PFSK-1 (cell line): Measurements from ENCODE around the gene AUTS2.

Experiments used
- FOXP2 ChIP-seq: optimal IDR thresholded peaks from 2 replicates; pipeline ENCODE3; 2011; ENCODE audit warnings: borderline replicate concordance, control low read depth, inconsistent platforms; ENCODE audit not compliant: insufficient read depth; ENCODE audit errors: extremely low read length, extremely low read depth
- POLR2AphosphoS5 ChIP-seq: IDR thresholded peaks from 2 replicates; pipeline ENCODE4 v1.6.1; 2012; ENCODE audit warnings: low read depth, mild to moderate bottlenecking, control low read depth, low read length, moderate library complexity
- REST ChIP-seq, 2 experiments: IDR thresholded peaks; 2 replicates each; pipeline versions ENCODE4 v1.6.1 to v1.8.0; 2011 to 2012; ENCODE audit warnings: low read depth in 2 of 2, low read length in 2 of 2, control low read depth in 1 of 2, inconsistent platforms in 1 of 2, mild to moderate bottlenecking in 1 of 2, moderate library complexity in 1 of 2; ENCODE audit not compliant: insufficient read depth in 1 of 2
- SIN3A ChIP-seq: IDR thresholded peaks from 2 replicates; pipeline ENCODE4 v1.6.1; 2012; ENCODE audit warnings: mild to moderate bottlenecking, low read length, moderate library complexity, borderline replicate concordance; ENCODE audit not compliant: insufficient read depth
- TAF1 ChIP-seq: IDR thresholded peaks from 2 replicates; pipeline ENCODE4 v1.6.1; 2012; ENCODE audit warnings: low read length, control low read depth, borderline replicate concordance; ENCODE audit not compliant: insufficient read depth

The AUTS2 gene

DNA sequence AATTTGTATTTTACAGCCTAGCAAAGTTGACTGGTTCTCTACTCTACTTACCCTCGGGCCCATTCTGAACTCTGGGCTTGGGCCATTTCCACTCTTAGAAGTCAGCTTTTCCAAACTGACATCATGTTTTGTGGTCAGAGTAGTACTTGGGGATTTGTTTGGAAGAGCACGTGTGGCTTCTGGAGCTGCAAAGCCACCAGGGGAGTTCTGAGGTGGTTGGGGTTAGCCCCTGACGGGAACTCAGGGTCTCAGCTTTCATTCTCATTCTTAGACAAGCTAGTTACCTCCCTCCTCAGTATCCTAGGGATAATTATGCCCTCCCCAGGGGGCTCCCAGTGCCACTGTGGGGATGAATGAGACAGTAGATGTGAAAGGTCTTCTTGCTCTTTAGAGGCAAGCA is 886.0 kb downstream of the AUTS2 start:
- no peak for TF ChIP-seq TAF1

GRCh38 chr7:70486977-70487376 is 888.7 kb downstream of the AUTS2 start:
- TF ChIP-seq FOXP2 = no peak
- TF ChIP-seq SIN3A = no peak
- no peak for TF ChIP-seq POLR2AphosphoS5
- no peak for TF ChIP-seq REST (IDR thresholded peaks at IDR 0.05; ENCODE audit: insufficient read depth in 1 of 2, low read depth in 2 of 2, low read length in 2 of 2)
- TF ChIP-seq TAF1 = no peak

DNA sequence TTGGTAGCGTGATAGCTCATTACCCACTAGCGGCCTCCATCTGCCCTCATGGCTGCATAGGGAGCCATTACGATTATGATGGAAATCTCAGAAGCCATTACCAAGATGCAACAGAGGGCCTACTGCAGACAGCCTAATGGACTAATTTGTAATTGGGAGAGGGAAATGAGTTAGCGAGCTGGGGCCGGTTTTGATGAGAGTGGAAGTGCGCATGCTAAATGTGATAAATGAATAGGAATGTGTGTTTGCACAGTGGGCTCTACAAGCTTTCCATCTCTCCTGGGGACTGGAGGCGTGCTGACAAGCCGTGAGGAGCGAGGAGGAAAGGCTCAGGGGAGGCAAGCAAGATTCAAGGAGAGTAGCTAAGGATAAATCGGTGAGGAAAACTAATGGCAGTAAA is 889.2 kb downstream of the AUTS2 start:
- TF ChIP-seq POLR2AphosphoS5 (no peak), SIN3A (no peak), REST (IDR thresholded peaks at IDR 0.05; ENCODE audit: insufficient read depth in 1 of 2, low read depth in 2 of 2, low read length in 2 of 2) (no peak), FOXP2 (no peak), TAF1 (no peak)

- TF ChIP-seq FOXP2 (no peak), POLR2AphosphoS5 (no peak), REST (IDR thresholded peaks at IDR 0.05; ENCODE audit: insufficient read depth in 1 of 2, low read depth in 2 of 2, low read length in 2 of 2) (no peak), SIN3A (no peak), TAF1 (no peak)
These were observed 889.6 kb downstream of the AUTS2 start for GRCh38 chr7:70487886-70488285.

GRCh38 chr7:70489813-70490212 is 891.5 kb downstream of the AUTS2 start:
- TF ChIP-seq SIN3A = no peak
- no peak for TF ChIP-seq REST (IDR thresholded peaks at IDR 0.05; ENCODE audit: insufficient read depth in 1 of 2, low read depth in 2 of 2, low read length in 2 of 2)
- TF ChIP-seq POLR2AphosphoS5 = no peak
- TF ChIP-seq TAF1 = no peak
- no peak for TF ChIP-seq FOXP2
